GM12878 (cell line): ENCODE measurements around the gene C6orf62. TPM values are rescaled to one million over a fixed set of nuclear protein-coding genes. Genes with fewer than 3 reads are reported as not detected.
"Not testable (repeated sequence)": the region's sequence is repeated elsewhere in the genome, so short reads cannot be mapped to it uniquely, and the experiment has no call there.

Source experiments
- ATAC-seq: fragments of 200-7000 bp; cut with Tn5 transposase; 3 replicates; pipeline ENCODE4 v1.9.1; 2020; ENCODE audit warnings: mild to moderate bottlenecking, moderate library complexity
- BruUV-seq: library from RNA; stranded (reverse); fragments of 400-500 nt; replicated peaks from 2 replicates; lab custom pipeline; 2021; lab: Mats Ljungman, UMichigan
- CTCF ChIA-PET: fragments of 300-600 bp; sonication (Branson Sonifier 250); formaldehyde crosslinking; extraction: SDS; loops from one replicate; lab custom pipeline; 2021; ENCODE audit warnings: inconsistent platforms; lab: Yijun Ruan, JAX
- POLR2A ChIA-PET: fragments of 350-600 bp; formaldehyde crosslinking; extraction: SDS; loops from one replicate; lab custom pipeline; 2021; ENCODE audit warnings: inconsistent platforms; lab: Charles Lee
- RAD21 ChIA-PET: fragments of 300-600 bp; sonication (Branson Sonifier 250); formaldehyde crosslinking; loops from one replicate; lab custom pipeline; 2023; ENCODE audit warnings: antibody characterized with exemption; ENCODE audit not compliant: unreplicated experiment; lab: Charles Lee
- SMC1A ChIA-PET: fragments of 300-600 bp; sonication (Branson Sonifier 250); formaldehyde crosslinking; loops from one replicate; lab custom pipeline; 2023; ENCODE audit not compliant: unreplicated experiment, uncharacterized antibody; lab: Charles Lee
- DNase-seq: peaks from one replicate; pipeline ENCODE4 v3.0.0-alpha.2; 2011; ENCODE audit warnings: low read depth, low spot score
- FAIRE-seq: peaks from 3 replicates; lab custom pipeline; 2011; peaks lifted over from hg19 to GRCh38; lab: Jason Lieb, UNC
- H2AFZ ChIP-seq: 2 replicates; pipeline ENCODE4 v1.6.0; 2011; ENCODE audit warnings: low read depth, low read length, control low read depth; ENCODE audit not compliant: control insufficient read depth
- H3K27ac ChIP-seq: 2 replicates; pipeline ENCODE4 v1.5.1; 2011; ENCODE audit warnings: control low read depth; ENCODE audit not compliant: control insufficient read depth, insufficient read depth
- H3K27me3 ChIP-seq, 2 experiments: replicated peaks in 1 of 2; 2 replicates each; pipeline versions ENCODE4 v1.6.0 to v1.6.1; 2011; ENCODE audit warnings: low read length in 1 of 2; ENCODE audit not compliant: control insufficient read depth in 2 of 2, insufficient read depth in 2 of 2
- H3K36me3 ChIP-seq, 2 experiments: 2 replicates each; pipeline ENCODE4 v1.5.1; 2011; ENCODE audit warnings: low read length in 1 of 2; ENCODE audit not compliant: control insufficient read depth in 2 of 2, insufficient read depth in 2 of 2
- H3K4me1 ChIP-seq: 2 replicates; pipeline ENCODE4 v1.6.1; 2011; ENCODE audit warnings: mild to moderate bottlenecking, low read length, moderate library complexity, mixed read lengths; ENCODE audit not compliant: control insufficient read depth, insufficient read depth
- H3K4me2 ChIP-seq: 2 replicates; pipeline ENCODE4 v1.6.0; 2011; ENCODE audit warnings: control low read depth; ENCODE audit not compliant: control insufficient read depth, insufficient read depth
- H3K4me3 ChIP-seq: fragments of 200-600 bp; sonication (generic); 2 replicates; pipeline ENCODE4 v1.5.1; 2016
- H3K79me2 ChIP-seq: 2 replicates; pipeline ENCODE4 v1.6.0; 2011; ENCODE audit warnings: low read length; ENCODE audit not compliant: control insufficient read depth, insufficient read depth
- H3K9ac ChIP-seq: 2 replicates; pipeline ENCODE4 v1.8.0; 2011; ENCODE audit warnings: low read length, control low read depth, mixed read lengths; ENCODE audit not compliant: control insufficient read depth, insufficient read depth
- H3K9me3 ChIP-seq: replicated peaks from 3 replicates; pipeline ENCODE4 v1.5.1; 2011; ENCODE audit warnings: mild to moderate bottlenecking, low read length; ENCODE audit not compliant: control insufficient read depth, insufficient read depth
- H4K20me1 ChIP-seq: 2 replicates; pipeline ENCODE4 v1.6.0; 2011; ENCODE audit not compliant: control insufficient read depth, insufficient read depth
- NFYB ChIP-seq: IDR thresholded peaks from 2 replicates; pipeline ENCODE4 v1.6.1; 2011; ENCODE audit warnings: low read depth, mild to moderate bottlenecking, low read length, improper control_type of control experiment, moderate library complexity; ENCODE audit not compliant: insufficient read depth
- WGBS: methylation state at CpG from one replicate; pipeline ENCODE4 v1.1.6; 2016; ENCODE audit warnings: low lambda C conversion rate; ENCODE audit not compliant: insufficient replicate concordance, insufficient coverage; ENCODE audit errors: missing lambda C conversion rate; 5-methylcytosine and 5-hydroxymethylcytosine counted together
- in situ Hi-C: fragments of 300-500 bp; cut with MboI; formaldehyde crosslinking; loops from 9 replicates; pipeline ENCODE4 v1.14.3; 2018; ENCODE audit warnings: mixed read lengths
- intact Hi-C: fragments of 100-400 bp; cut with micrococcal nuclease; formaldehyde crosslinking; loops from one replicate; pipeline ENCODE4 v1.14.2; 2022; ENCODE audit not compliant: unreplicated experiment
- polyA plus RNA-seq, 11 experiments: library from polyadenylated mRNA; depleted of rRNA in 4 of 11; unstranded in 6 of 11; stranded (reverse) in 5 of 11; fragments of >200 nt; fragmentation: Nextera tagmentation in 4 of 11; fragmentation: Illumina TruSeq in 1 of 11; extraction: Ambion mirVana in 4 of 11; extraction: Trizol in 1 of 11; gene quantifications; 1 replicate in 1 of 11; 2 replicates in 10 of 11; pipeline versions ENCODE4 v1.2.1 to v1.2.3, GENCODE V29; 2011 to 2016; ENCODE audit warnings: inconsistent platforms in 2 of 11, missing spikeins in 2 of 11, low read depth in 1 of 11
- total RNA-seq, 4 experiments: library from RNA; depleted of rRNA in 3 of 4; stranded (reverse); fragments of >200 nt in 3 of 4; fragmentation: Illumina TruSeq in 1 of 4; extraction: Trizol in 1 of 4; gene quantifications; 2 replicates each; pipeline versions ENCODE4 v1.2.1 to v1.2.3, GENCODE V29; 2013 to 2021

C6orf62 gene
- total and polyA plus RNA-seq, 10 of the 15 experiments (the other 5 are each of a cell fraction or from before 2014, with no cell fraction given), result 55.6 to 565 (median 126) TPM

DNA sequence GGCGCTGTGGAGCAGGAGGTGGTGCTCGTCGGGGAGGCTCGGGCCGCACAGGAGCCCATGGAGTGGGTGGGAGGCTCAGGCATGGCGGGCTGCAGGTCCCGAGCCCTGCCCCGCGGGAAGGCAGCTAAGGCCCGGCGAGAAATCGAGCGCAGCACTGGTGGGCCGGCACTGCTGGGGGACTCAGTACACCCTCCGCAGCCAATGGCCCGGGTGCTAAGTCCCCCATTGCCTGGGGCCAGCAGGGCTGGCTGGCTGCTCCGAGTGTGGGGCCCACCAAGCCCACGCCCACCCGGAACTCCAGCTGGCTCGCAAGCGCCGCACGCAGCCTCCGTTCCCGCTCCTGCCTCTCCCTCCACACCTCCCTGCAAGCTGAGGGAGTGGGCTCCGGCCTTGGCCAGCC, 47.0 kb upstream of the C6orf62 start:
- H3K4me1 ChIP-seq, H3K27me3 ChIP-seq, FAIRE-seq, H3K4me3 ChIP-seq, H2AFZ ChIP-seq, H3K4me2 ChIP-seq, H4K20me1 ChIP-seq, POLR2A ChIA-PET, H3K27ac ChIP-seq, DNase-seq, H3K79me2 ChIP-seq, H3K36me3 ChIP-seq, H3K9ac ChIP-seq, H3K9me3 ChIP-seq, BruUV-seq, ATAC-seq, in situ Hi-C loops: not testable (repeated sequence)
- SMC1A ChIA-PET, result interaction anchor here (0.8 to 3.5 kb wide), 12 partner anchors 13 to 340 kb away, joined by 3 to 16 read pairs (median 4); partner anchors contain the start of gene C6orf62
- intact Hi-C loops, result loop anchor here (1.0 to 5.0 kb wide), 3 partner anchors 45 to 484 kb away; no protein-coding TSS in a partner anchor
- CTCF ChIA-PET, result interaction anchor here (0.6 to 4.0 kb wide), 22 partner anchors 9 to 489 kb away, joined by 3 to 45 read pairs (median 4); partner anchors contain the start of genes ALDH5A1 and GMNN
- RAD21 ChIA-PET, result interaction anchor here (0.6 to 1.5 kb wide), 4 partner anchors 182 to 280 kb away, joined by 3 to 7 read pairs (median 6); no protein-coding TSS in a partner anchor
- 84% methylated on average over 26 of the region's 26 CpGs for WGBS

DNA sequence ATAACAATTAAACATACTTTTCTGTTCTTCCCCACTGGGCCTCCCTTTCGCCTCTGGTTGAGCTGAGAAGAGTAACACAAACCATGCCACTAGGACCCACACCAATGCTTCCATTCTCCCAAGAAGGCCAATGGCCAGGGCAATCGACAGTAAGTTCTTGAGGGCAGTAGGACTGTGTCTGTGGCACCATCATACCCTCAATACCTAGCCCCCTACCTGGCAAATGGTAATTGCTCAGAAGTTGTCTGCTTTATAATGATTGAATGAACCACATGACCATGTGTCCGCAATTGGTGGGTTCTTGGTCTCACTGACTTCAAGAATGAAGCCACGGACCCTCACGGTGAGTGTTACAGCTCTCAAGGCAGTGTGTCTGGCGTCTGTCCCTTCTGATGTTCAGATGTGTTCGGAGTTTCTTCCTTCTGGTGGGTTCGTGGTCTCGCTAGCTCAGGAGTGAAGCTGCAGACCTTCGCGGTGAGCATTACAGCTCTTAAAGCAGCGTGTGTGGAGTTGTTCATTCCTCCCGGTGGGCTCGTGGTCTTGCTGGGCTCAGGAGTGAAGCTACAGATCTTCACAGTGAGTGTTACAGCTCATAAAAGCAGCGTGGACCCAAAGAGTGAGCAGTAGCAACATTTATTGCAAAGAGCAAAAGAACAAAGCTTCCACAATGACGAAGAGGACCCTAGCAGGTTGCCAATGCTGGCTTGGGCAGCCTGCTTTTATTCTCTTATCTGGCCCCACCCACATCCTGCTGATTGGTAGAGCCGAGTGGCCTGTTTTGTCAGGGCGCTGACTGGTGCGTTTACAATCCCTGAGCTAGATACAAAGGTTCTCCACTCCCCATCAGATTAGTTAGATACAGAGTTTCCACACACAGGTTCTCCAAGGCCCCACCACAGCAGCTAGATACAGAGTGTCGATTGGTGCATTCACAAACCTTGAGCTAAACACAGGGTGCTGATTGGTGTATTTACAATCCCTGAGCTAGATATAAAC, 46.2 kb upstream of the C6orf62 start:
- not testable (repeated sequence) for H3K4me3 ChIP-seq, FAIRE-seq, H3K27me3 ChIP-seq, H3K4me1 ChIP-seq, H3K9ac ChIP-seq, H4K20me1 ChIP-seq, H3K4me2 ChIP-seq, BruUV-seq, H3K36me3 ChIP-seq, H3K9me3 ChIP-seq, ATAC-seq, H2AFZ ChIP-seq, H3K27ac ChIP-seq, H3K79me2 ChIP-seq, DNase-seq
- in situ Hi-C loops, result loop anchor here (5.0 kb wide), 1 partner anchor 178 kb away; no protein-coding TSS in a partner anchor
- ChIA-PET CTCF (interaction anchor here (0.8 to 4.0 kb wide), 10 partner anchors 11 to 482 kb away, joined by 3 to 45 read pairs (median 4); partner anchors contain the start of gene ALDH5A1), POLR2A (interaction anchor here (0.5 kb wide), 1 partner anchor 81 kb away, joined by 4 read pairs; no protein-coding TSS in a partner anchor), SMC1A (interaction anchor here (0.7 to 3.5 kb wide), 7 partner anchors 20 to 244 kb away, joined by 3 to 16 read pairs (median 4); no protein-coding TSS in a partner anchor), RAD21 (interaction anchor here (0.8 to 1.5 kb wide), 3 partner anchors 181 to 242 kb away, joined by 3 to 7 read pairs (median 7); no protein-coding TSS in a partner anchor)
- 81% methylated on average over 20 of the region's 20 CpGs for WGBS
- intact Hi-C loops, result loop anchor here (5.0 kb wide), 1 partner anchor 483 kb away; no protein-coding TSS in a partner anchor
- TF ChIP-seq NFYB, result 0 out of 2 replicates have a peak, but pooled peaks have one; percentile 25
